GM23338 (cell line): ENCODE data around the gene CCT5. TPM values are rescaled to one million over a fixed set of nuclear protein-coding genes. Genes with fewer than 3 reads are reported as not detected.

ENCODE experiments used
- ATAC-seq: fragments of 200-7000 bp; cut with Tn5 transposase; 3 replicates; pipeline ENCODE4 v1.9.1; 2020
- DNase-seq: peaks from one replicate; pipeline ENCODE4 v3.0.0-alpha.2; 2015; ENCODE audit warnings: low spot score
- H2AFZ ChIP-seq: fragments of 200-600 bp; sonication (generic); 2 replicates; pipeline ENCODE4 v1.8.0; 2016; ENCODE audit warnings: antibody characterized with exemption, mild to moderate bottlenecking, moderate library complexity
- H3F3A ChIP-seq: fragments of 200-600 bp; sonication (generic); replicated peaks from 2 replicates; pipeline ENCODE4 v1.8.0; 2017; ENCODE audit warnings: antibody characterized with exemption, mixed run types, low read depth
- H3K27ac ChIP-seq: fragments of 200-600 bp; sonication (generic); 2 replicates; pipeline ENCODE4 v1.6.1; 2016; ENCODE audit warnings: low read depth
- H3K27me3 ChIP-seq: fragments of 200-600 bp; sonication (generic); 2 replicates; pipeline ENCODE4 v1.8.0; 2016; ENCODE audit warnings: mild to moderate bottlenecking, mixed run types, moderate library complexity; ENCODE audit not compliant: insufficient read depth
- H3K36me3 ChIP-seq: fragments of 200-600 bp; sonication (generic); 2 replicates; pipeline ENCODE4 v1.8.0; 2016; ENCODE audit warnings: mild to moderate bottlenecking; ENCODE audit not compliant: insufficient read depth
- H3K4me1 ChIP-seq: fragments of 200-600 bp; sonication (generic); 2 replicates; pipeline ENCODE4 v1.8.0; 2016; ENCODE audit warnings: mild to moderate bottlenecking, moderate library complexity; ENCODE audit not compliant: insufficient read depth
- H3K4me2 ChIP-seq: fragments of 200-600 bp; sonication (generic); 2 replicates; pipeline ENCODE4 v1.7.1; 2017; ENCODE audit warnings: mixed run types
- H3K4me3 ChIP-seq: fragments of 200-600 bp; sonication (generic); 2 replicates; pipeline ENCODE4 v1.6.1; 2016; ENCODE audit warnings: mixed run types
- H3K79me2 ChIP-seq: fragments of 200-600 bp; sonication (generic); replicated peaks from 2 replicates; pipeline ENCODE4 v1.8.0; 2017; ENCODE audit warnings: mild to moderate bottlenecking; ENCODE audit not compliant: insufficient read depth
- H3K9me2 ChIP-seq: fragments of 200-600 bp; sonication (generic); 2 replicates; pipeline ENCODE4 v1.8.0; 2017; ENCODE audit not compliant: insufficient read depth
- H4K20me1 ChIP-seq: fragments of 200-600 bp; sonication (generic); replicated peaks from 2 replicates; pipeline ENCODE4 v1.8.0; 2017; ENCODE audit warnings: mild to moderate bottlenecking; ENCODE audit not compliant: insufficient read depth
- H3K27ac Mint-ChIP-seq: 2 replicates; pipeline ENCODE4 v1.8.0; 2020; ENCODE audit warnings: inconsistent platforms, mild to moderate bottlenecking, moderate library complexity, mixed read lengths
- H3K27me3 Mint-ChIP-seq: 3 replicates; pipeline ENCODE4 v1.8.0; 2022; ENCODE audit warnings: low read depth, mild to moderate bottlenecking, moderate library complexity, mixed read lengths, inconsistent platforms; ENCODE audit not compliant: insufficient read depth, poor library complexity
- H3K36me3 Mint-ChIP-seq: 3 replicates; pipeline ENCODE4 v1.8.0; 2021; ENCODE audit warnings: low read depth, mild to moderate bottlenecking, inconsistent platforms, moderate library complexity, mixed read lengths
- H3K4me1 Mint-ChIP-seq: 3 replicates; pipeline ENCODE4 v1.8.0; 2020; ENCODE audit warnings: mild to moderate bottlenecking, inconsistent platforms, mixed read lengths
- H3K4me3 Mint-ChIP-seq: 3 replicates; pipeline ENCODE4 v1.8.0; 2021; ENCODE audit warnings: moderate library complexity, mild to moderate bottlenecking, inconsistent platforms, mixed read lengths
- H3K9me3 Mint-ChIP-seq: 3 replicates; pipeline ENCODE4 v1.8.0; 2020; ENCODE audit warnings: moderate library complexity, mild to moderate bottlenecking, inconsistent platforms, mixed read lengths
- CREB1 ChIP-seq: fragments of 250-450 bp; sonication (Bioruptor Pico); IDR thresholded peaks from 2 replicates; pipeline ENCODE4 v1.5.0; 2020; ENCODE audit warnings: low read depth, mild to moderate bottlenecking, moderate library complexity
- CTCF ChIP-seq, 2 experiments: fragments of 200-600 bp in 1 of 2; sonication (generic) in 1 of 2; conservative IDR thresholded peaks; 2 replicates each; pipeline versions ENCODE4 v1.5.1 to v1.6.1; 2016 to 2017; ENCODE audit warnings: antibody characterized with exemption in 2 of 2, low read depth in 2 of 2, mild to moderate bottlenecking in 2 of 2, moderate library complexity in 1 of 2
- ETS1 ChIP-seq: IDR thresholded peaks from 2 replicates; pipeline ENCODE4 v1.6.1; 2016; ENCODE audit warnings: antibody characterized with exemption
- EZH2 ChIP-seq: fragments of 200-600 bp; sonication (generic); IDR thresholded peaks from one replicate; pipeline ENCODE4 v1.8.0; 2017; ENCODE audit warnings: antibody characterized with exemption, mild to moderate bottlenecking, low read depth; ENCODE audit not compliant: unreplicated experiment
- EZH2phosphoT487 ChIP-seq: fragments of 200-600 bp; sonication (generic); IDR thresholded peaks from one replicate; pipeline ENCODE4 v1.8.1; 2018; ENCODE audit warnings: antibody characterized with exemption; ENCODE audit not compliant: unreplicated experiment
- JUNB ChIP-seq: IDR thresholded peaks from one replicate; pipeline ENCODE4 v1.6.1; 2016; ENCODE audit warnings: antibody characterized with exemption; ENCODE audit not compliant: unreplicated experiment
- POLR2AphosphoS5 ChIP-seq: IDR thresholded peaks from 2 replicates; pipeline ENCODE4 v1.6.1; 2016; ENCODE audit warnings: antibody characterized with exemption, low read depth
- REST ChIP-seq: IDR thresholded peaks from one replicate; pipeline ENCODE4 v1.6.1; 2018; ENCODE audit warnings: antibody characterized with exemption; ENCODE audit not compliant: unreplicated experiment
- STAT1 ChIP-seq: IDR thresholded peaks from one replicate; pipeline ENCODE4 v1.6.1; 2016; ENCODE audit warnings: antibody characterized with exemption; ENCODE audit not compliant: unreplicated experiment
- ZNF114 ChIP-seq: fragments of 250-450 bp; sonication (Bioruptor Pico); IDR thresholded peaks from 2 replicates; pipeline ENCODE4 v1.5.0; 2020; ENCODE audit warnings: mild to moderate bottlenecking, moderate library complexity
- ZNF331 ChIP-seq: fragments of 250-450 bp; sonication (Bioruptor Pico); IDR thresholded peaks from 2 replicates; pipeline ENCODE4 v1.5.0; 2020; ENCODE audit warnings: low read depth, mild to moderate bottlenecking, moderate library complexity
- ZNF462 ChIP-seq: fragments of 250-450 bp; sonication (Bioruptor Pico); IDR thresholded peaks from 2 replicates; pipeline ENCODE4 v1.5.0; 2020; ENCODE audit warnings: mild to moderate bottlenecking, moderate library complexity
- polyA plus RNA-seq: library from polyadenylated mRNA; unstranded; fragments of >200 nt; fragmentation: Nextera tagmentation; extraction: Ambion mirVana; gene quantifications from 2 replicates; pipeline ENCODE4 v1.2.1, GENCODE V29; 2016
- total RNA-seq: library from RNA; depleted of rRNA; stranded (reverse); fragments of >200 nt; shearing (Covaris generic); gene quantifications from 2 replicates; pipeline ENCODE4 v1.2.3, GENCODE V29; 2014

The CCT5 gene
- total and polyA plus RNA-seq, 2 experiments from 2014 or later: 576 to 661 TPM

GRCh38 chr5:10297646-10298204 lies 47.6 kb downstream of the CCT5 start (continued):
- TF ChIP-seq CTCF (conservative IDR thresholded peaks at IDR 0.05; ENCODE audit: low read depth in 2 of 2) (no peak), CREB1 (no peak), REST (no peak), ETS1 (no peak), POLR2AphosphoS5 (no peak), EZH2 (no peak), ZNF114 (CRISPR knock-in tag) (no peak), EZH2phosphoT487 (no peak), JUNB (no peak), STAT1 (no peak), ZNF331 (CRISPR knock-in tag) (no peak)

GRCh38 chr5:10300246-10300645 lies 50.2 kb downstream of the CCT5 start:
- no peak overlapping the region for H3K27ac Mint-ChIP-seq
- peaks cover 5% of the 10 kb centered on the region for H3K9me3 Mint-ChIP-seq
- Histone ChIP-seq H3K27ac (no peak overlapping the region), H3F3A (no peaks in the 10 kb centered on the region), H3K9me2 (no peaks in the 10 kb centered on the region), H3K27me3 (no peaks in the 10 kb centered on the region), H3K79me2 (peaks cover 13% of the 10 kb centered on the region), H4K20me1 (peaks cover 6% of the 10 kb centered on the region; the same call in 1 of the 2 replicates), H2AFZ (no peak overlapping the region), H3K4me1 (no peaks in the 10 kb centered on the region), H3K36me3 (no peaks in the 10 kb centered on the region; the same call in 1 of the 2 replicates), H3K4me2 (no peak overlapping the region), H3K4me3 (no peak overlapping the region)
- H3K4me1 Mint-ChIP-seq: peaks cover 13% of the 10 kb centered on the region
- DNase-seq (no peak), ATAC-seq (no peak)
- peaks cover 1% of the 10 kb centered on the region for H3K27me3 Mint-ChIP-seq
- H3K4me3 Mint-ChIP-seq: no peak overlapping the region
- H3K36me3 Mint-ChIP-seq: peaks cover 24% of the 10 kb centered on the region
- TF ChIP-seq ZNF114 (CRISPR knock-in tag) (no peak), JUNB (no peak), ZNF462 (no peak), CREB1 (no peak), ZNF331 (CRISPR knock-in tag) (no peak), EZH2 (no peak)
